GM18499 (cell line): Measurements from ENCODE around the gene KRT23.

Source experiments
- ATAC-seq: cut with Tn5 transposase; IDR thresholded peaks from one replicate; pipeline ENCODE4 v1.9.1; 2021; ENCODE audit warnings: moderate number of reproducible peaks; ENCODE audit not compliant: insufficient read depth, unreplicated experiment

The KRT23 gene, protein sequence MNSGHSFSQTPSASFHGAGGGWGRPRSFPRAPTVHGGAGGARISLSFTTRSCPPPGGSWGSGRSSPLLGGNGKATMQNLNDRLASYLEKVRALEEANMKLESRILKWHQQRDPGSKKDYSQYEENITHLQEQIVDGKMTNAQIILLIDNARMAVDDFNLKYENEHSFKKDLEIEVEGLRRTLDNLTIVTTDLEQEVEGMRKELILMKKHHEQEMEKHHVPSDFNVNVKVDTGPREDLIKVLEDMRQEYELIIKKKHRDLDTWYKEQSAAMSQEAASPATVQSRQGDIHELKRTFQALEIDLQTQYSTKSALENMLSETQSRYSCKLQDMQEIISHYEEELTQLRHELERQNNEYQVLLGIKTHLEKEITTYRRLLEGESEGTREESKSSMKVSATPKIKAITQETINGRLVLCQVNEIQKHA

GRCh38 chr17:40937384-40937819, at the start of gene KRT23:
Gene KRT23 (minus strand): TSS chr17:40937646. CDS start chr17:40936603, 1,043 bp downstream.
- no peak for ATAC-seq

DNA sequence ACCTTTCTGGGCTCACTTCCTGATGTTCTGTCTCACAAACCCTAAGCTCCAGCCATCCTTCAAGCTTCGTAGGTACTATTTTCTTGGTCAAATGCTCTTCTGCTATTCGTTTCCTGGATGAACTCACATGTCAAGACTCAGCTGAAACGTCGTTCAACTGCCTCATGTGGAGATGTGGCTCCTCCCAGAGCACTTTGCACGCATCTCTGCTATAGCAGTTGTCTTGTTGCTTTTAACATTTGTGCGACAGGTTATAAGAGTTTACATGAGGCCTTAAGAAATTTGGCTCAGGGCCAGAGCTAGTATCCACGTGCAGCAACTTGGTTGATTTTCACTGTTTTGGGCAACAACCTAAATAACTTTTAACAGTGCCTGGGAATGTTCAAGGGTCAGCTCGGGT, 49.5 kb upstream of the KRT23 start:
- ATAC-seq = no peak

DNA sequence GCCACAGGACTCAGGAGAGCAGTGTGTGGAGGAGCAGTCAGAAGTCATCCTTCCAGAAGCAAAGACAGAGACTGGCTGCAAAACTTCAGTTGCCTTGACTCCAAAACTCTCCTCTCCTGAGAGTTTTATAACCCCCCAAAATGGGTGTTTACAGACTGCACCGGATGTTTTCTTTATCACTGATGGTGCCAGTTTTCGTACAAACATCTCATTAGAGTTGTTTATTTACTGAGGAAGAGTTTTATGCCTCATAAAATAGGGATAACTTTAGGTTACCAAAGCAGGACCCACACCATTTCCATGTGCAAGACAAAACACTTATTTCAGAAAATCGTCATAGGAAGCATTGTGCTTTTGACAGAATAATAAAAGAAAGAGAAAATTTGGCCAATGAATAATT, 46.8 kb upstream of the KRT23 start, which contains the start of gene KRT40:
KRT40 (minus strand) TSS at position 101 of the 400 bp plus-strand sequence; CDS start at position 48, 53 bp downstream.
- ATAC-seq = no peak

DNA sequence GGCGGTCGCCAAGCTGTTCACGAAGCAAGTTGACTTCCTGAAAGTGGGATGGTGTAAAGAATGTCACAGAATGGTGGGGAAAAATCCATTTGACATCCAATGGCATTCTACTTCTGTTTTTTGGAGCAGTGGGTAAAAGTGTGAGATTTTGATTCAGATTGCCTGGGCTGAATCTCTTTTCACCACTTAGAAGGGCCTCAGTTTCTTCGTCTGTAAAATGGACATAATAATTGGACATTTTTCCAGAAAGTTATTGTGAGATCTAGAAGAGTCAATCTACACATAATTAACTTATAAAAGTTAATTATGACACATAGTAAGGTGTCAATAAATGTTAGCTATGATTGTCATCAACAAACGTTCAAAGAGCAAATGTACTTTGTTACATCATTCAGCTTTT, 43.7 kb upstream of the KRT23 start:
- ATAC-seq = no peak

DNA sequence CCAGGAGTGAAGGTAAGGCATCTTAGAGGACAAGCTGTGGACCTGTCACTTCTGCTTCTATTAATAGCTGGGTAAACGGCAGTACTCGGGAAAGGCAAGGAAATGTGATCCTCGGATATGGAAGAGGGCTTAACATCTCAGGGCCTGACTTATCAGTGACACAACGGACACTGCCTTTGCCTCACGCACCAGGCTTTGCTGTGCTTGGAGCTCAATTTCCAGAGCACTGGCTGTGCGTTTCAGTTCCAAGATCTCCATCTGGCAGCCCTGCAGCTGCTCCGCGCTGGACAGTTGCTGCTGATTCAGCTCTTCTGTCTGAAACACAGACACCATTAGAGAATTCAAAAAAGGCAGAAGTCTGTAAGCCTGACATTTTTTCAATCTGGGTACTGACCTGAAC, 43.1 kb upstream of the KRT23 start:
- ATAC-seq = no peak

- ATAC-seq = no peak
Measured at GRCh38 chr17:40980117-40980516, 42.7 kb upstream of the KRT23 start.

DNA sequence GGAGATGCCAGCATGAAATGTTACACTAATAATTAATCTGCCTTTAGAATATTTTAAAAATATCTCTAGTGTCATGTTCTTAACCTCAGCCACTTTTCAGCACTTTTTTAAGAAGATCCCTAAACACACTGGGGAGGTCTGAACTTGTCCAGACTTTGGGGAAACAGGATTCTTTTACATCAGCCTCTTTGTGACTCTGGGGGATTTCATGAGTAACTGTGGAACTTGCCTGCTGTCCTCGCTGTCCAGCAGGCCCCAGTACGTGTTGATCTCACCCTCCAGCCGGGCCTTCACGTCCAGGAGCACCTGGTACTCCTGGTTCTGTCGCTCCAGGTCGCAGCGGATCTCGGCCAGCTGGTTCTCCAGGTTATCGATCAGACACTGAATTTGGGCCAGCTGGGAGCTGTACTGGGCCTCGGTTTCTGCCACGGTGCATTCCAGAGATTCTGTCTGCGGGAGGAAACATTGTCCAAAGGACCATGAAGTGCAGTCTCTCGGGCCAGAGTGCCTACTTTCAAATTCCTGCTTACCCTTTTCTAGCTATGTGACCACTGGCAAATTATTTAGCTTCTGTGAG, 41.2 kb upstream of the KRT23 start:
- ATAC-seq = no peak

DNA sequence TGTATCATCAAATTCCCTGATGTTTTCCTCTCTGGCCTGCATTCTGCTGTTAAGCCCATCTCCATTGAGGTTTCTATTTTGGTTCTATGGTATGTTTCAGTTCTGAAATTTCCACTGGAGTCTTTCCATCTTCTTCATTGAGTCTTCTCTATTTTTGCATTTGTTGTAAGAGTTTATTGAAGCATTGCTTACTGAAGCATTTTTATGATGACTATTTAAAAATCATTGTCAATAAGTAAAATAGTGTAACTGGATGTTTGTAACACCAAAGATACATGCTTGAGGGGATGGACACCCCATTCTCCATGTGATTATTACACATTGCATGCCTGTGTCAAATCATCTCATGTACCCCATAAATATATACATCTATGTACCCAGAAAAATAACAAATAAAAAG, 38.1 kb upstream of the KRT23 start:
- no peak for ATAC-seq

DNA sequence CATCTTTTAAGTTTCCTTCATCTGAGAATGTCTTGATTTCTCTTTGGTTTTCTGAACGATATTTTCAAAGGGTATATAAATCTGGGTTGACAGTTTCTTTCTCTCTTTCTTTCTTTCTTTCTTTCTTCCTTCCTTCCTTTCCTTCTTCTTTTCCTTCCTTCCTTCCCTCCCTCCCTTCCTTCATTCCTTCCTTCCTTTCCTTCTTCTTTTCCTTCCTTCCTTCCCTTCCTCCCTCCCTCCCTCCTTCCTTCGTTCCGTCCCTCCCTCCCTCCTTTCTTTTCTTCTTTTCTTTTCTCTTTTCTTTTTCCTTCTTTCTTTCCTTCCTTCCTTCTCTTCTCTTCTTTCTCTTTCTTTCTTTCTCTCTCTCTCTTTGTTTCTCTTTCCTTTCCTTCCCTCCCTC, 36.9 kb upstream of the KRT23 start:
- ATAC-seq = no peak

DNA sequence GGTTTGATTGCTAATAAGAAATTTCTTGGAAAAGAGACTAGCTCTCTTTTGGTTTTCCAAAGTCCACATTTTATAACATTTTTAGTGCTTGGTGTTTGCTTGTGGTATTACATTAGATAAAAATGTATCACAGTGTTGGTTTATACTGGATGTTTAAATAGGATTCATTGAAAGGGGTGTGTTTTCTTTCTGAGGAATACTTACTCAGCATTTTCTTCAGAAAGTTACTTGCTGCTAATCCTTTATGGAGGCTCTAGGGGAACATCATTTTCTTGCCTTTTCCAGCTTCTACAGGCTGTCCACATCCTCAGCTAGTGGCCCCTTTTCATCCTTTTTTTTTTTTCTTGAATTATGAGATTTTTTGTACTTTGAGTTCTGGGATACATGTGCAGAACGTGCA, 30.1 kb upstream of the KRT23 start:
- no peak for ATAC-seq

DNA sequence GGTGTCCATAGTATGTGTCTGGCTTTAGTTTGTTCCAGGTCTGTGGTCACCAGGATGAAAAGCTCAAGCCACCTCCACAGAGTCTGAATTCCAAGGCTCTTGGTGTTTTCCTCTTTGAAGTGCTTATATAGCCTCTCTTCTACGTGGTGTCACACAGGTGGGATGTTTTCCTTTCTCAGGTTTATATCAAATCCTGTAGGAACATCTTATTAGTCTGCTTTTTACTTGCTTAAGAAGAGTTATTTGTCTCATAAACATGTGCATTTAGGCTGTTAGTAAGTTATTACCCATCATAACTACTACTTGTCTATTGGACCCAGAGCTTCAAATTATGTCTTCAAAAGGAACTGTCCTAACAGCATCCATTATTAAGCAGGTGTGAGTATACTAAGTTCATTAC, 29.4 kb upstream of the KRT23 start, which contains the start of gene KRT39:
KRT39 (minus strand) TSS at position 101 of the 400 bp plus-strand sequence; CDS start at position 9, 92 bp downstream.
- ATAC-seq = no peak

GRCh38 chr17:40963838-40964237, 26.4 kb upstream of the KRT23 start:
- no peak for ATAC-seq

DNA sequence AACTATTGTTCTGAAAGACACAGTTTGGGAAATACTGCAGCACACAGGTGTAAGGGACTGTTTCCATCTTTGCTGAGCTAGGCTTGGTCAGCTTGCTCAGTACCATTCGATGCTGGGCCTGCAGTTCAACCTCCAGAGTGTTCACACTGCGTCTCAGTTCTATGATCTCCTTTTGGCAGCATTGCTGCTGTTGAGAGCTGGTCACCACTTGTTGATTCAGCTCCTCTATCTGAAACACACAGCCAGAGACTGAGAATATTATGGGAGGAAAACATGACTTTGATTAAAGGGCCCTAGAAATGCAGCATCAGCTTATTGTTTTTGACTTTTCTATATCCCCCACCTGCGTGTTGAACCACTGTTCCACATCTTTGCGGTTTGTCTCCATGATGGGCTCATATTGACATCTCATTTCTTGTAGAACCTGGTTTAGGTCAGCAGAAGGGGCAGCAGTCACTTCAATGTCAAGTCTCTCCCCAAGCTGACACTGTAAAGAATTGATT, 24.7 kb upstream of the KRT23 start:
- no peak for ATAC-seq

GRCh38 chr17:40961591-40961990, 24.1 kb upstream of the KRT23 start:
- ATAC-seq = no peak

DNA sequence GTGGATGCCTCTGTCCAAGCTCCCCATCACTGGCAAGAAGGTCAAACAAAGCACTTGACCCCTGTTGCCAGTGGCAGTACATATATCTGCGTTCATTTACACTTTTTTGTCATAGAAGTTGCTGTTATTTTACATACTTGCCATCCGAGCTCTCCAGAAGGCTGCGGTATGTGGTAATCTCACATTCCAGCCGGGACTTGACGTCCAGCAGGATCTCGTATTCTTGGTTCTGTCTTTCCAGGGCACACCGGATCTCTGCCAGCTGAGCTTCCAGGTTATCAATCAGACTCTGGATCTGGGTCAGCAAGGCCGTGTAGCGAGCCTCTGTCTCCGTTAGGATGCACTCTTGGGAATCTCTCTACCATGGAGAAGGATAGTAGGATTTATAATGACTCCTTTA, 22.7 kb upstream of the KRT23 start:
- no peak for ATAC-seq

DNA sequence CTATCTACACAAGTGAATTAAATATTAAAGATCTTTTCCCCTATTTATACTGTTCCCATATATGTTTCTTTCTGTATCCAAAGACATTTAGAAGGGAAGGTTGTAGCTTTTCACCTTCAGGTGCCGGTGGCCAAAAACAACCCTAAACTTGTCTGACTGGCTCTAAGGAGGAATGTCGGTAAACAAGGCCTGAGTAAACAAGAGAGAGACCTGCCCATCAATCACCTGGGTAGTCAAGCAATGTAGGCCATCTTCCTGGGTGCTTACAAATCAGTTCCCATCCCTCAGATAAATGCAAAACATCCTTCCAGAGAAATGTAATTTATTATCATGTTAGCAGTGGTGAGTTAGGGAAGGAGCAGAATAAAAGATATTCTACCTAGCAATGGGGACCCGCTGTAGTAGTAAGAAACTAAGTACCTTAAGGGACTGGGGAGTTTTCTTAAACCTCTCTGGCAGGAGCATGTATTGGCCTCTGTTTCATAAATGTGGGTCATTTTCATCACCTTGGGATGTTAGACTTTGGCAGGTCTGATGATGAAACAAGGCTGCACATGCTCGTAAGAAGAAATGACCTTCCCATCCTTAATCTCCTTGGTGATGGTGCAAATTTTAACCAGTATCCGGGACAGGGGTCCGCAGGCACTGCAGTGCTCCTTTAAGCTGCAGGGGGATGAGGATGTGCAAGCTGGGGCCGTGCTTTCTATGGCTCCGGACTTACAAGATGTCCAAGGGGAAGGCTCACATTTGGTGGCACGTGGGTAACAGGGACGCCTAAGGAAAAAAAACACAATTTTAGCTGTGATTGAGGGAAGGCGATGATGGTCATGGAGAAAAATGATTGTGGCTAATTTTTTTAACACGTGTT, 20.9 kb upstream of the KRT23 start:
- no peak for ATAC-seq

GRCh38 chr17:40956401-40957254, 19.2 kb upstream of the KRT23 start:
- ATAC-seq = no peak

DNA sequence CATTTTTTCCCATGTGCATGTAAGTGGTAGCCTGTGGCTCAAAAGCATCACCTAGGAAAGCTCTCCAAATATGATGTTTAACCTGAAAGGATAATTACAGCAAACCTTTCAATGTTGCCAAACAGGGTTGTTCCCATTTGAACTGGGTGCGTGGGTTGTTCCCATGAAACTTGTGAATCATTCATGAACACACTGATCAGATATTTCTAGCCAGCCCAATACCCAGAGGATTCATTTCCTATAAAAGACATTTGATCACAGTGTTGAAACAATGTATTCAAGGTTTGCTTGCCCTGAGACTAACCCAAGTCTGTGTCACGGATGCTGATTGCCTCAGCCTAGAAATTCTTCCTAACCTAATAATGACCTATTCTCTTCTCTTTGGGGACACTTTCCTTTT, 16.4 kb upstream of the KRT23 start:
- no peak for ATAC-seq

DNA sequence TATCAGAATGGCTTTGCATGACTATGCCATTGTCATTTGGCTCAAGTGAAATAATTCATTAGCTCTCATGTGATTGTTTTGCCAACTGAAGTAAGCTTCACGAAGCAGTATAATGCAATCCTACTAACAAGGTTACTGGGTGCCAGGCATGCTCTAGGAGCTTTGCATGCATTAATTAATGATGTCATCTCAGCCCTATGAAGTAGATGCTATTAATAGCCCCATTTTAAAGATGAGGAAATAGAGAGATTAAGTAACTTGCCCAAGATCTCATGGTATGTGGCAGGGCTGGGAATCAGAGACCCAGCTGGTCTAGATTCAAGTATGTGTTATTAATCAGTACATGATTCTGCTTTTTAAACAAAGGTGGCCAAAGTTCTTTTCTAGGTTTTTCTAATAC, 15.2 kb upstream of the KRT23 start:
- ATAC-seq = no peak

DNA sequence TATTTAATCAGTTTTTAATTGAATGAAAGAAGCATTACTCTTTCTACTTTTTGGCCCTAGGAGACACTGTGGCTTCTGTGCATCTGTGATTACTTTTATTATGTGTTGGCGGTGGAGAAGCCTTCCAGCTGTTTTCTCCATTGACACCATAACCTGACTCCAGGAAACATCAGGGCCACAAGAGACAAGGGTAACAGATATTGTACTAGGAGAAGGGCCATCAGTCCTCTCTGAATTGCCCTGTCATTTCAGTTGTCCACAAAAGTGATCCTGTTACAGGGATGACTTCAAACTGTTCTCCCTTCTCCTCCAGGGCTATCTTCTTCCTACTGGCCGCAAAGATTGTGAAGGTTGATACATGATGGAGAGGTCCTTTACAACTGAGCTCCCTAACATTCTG, 14.7 kb upstream of the KRT23 start:
- no peak for ATAC-seq
